Muscle layer of duodenum (tissue), 2 donors: ENCODE measurements around the gene GAMT.

Source experiments
- H3K27ac ChIP-seq: one replicate; pipeline ENCODE4 v1.7.0; 2013; ENCODE audit warnings: mild to moderate bottlenecking, low read length
- H3K27me3 ChIP-seq: one replicate; pipeline ENCODE4 v1.7.0; 2013; ENCODE audit warnings: low read depth, mild to moderate bottlenecking, control low read depth, low read length
- H3K36me3 ChIP-seq, 2 donors: one replicate each; pipeline ENCODE4 v1.7.0; 2013; ENCODE audit warnings: low read length in 2 of 2, control low read depth in 1 of 2, mild to moderate bottlenecking in 1 of 2; ENCODE audit not compliant: insufficient read depth in 2 of 2, control insufficient read depth in 1 of 2
- H3K4me1 ChIP-seq, 2 donors: one replicate each; pipeline ENCODE4 v1.7.0; 2013; ENCODE audit warnings: low read length in 2 of 2, mild to moderate bottlenecking in 2 of 2, control low read depth in 1 of 2, moderate library complexity in 1 of 2; ENCODE audit not compliant: insufficient read depth in 2 of 2, control insufficient read depth in 1 of 2
- H3K4me3 ChIP-seq, 2 donors: one replicate each; pipeline ENCODE4 v1.7.0; 2013; ENCODE audit warnings: low read length in 2 of 2, low read depth in 1 of 2, mild to moderate bottlenecking in 1 of 2
- H3K9me3 ChIP-seq, 2 donors: one replicate each; pipeline ENCODE4 v1.7.0; 2013; ENCODE audit warnings: low read length in 2 of 2, control low read depth in 1 of 2, mild to moderate bottlenecking in 1 of 2; ENCODE audit not compliant: control insufficient read depth in 1 of 2
- donor health status: healthy.

GAMT gene

DNA sequence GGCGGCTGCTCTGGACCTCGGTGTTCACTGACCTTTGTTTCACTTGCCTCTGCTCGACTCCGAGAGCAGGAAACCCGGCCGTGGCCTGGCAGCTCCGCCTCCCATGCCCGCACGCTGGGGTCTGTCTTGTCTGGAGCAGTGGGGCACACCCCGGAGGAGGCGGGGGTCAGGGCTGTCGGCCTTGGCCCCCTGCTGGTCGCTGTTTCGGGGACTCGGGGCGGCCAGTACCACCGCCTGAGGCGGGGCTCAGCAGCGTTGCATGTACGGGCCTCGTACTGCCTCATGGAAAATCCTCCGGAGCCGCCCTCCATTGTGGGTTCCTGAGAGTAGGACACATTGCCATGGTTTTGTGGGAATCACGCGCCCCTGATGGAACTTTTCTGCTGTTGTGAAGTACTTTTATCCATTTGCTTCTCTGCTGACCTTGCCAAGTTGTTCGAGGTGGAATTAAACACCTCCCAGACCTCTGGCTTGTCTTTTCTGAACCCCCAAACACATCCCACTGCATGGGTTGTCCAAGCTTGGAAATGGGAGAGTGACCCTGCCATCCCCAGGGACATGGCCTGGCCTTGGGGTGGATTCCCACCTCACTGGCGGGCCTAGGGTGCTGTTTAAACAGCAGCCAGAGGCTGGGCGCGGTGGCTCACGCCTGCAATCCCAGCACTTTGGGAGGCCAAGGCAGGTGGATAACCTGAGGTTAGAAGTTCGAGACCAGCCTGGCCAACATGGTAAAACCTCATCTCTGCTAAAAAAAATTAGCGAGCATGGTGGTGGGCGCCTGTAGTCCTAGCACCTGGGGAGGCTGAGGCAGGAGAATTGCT lies 23.2 kb downstream of the GAMT start:
- Histone ChIP-seq H3K4me3 (no peak overlapping the region), H3K4me1 (peaks cover 0 to 5% of the 10 kb centered on the region in 2 donors), H3K9me3 (no peaks in the 10 kb centered on the region), H3K36me3 (peaks cover 0 to 33% of the 10 kb centered on the region in 2 donors), H3K27me3 (no peaks in the 10 kb centered on the region), H3K27ac (no peak overlapping the region)

DNA sequence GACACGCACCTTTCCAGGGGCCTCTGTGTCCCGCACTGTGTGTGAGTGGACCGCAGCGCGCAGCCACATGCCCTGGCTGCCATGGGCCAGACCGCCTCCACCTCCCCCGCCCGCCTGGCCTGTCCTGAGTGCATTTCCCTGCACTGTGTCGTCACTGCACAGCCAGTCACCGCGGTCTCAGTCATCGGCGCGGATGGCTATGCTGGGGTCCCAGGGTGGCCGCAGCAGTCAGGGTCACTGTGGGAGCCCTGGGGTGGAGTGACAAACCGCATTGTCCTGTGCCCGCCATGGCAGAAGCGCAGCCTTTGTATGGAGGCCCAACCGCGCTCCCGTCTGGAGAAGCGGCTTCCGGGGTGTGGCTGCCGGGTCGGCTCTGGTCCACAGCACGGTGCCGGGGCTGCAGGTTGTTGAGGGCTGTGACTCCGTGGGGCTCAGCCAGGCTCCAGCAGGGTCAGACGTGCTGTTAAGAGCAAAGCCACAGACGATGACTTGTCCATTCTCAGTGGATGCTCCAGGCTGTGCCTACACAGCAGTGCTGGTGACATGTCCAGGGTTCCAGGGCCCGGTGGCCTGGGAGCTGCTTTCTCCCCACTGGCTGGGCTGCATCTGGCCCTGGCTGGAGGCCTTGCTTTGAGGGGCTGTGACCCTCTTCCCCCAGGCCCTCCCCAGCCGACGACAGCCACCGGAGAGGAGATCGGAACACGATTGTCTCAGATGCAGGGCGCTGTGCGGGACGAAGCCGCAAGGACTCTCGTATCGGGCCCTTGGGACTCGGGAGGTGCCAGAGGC lies 24.0 kb downstream of the GAMT start:
- Histone ChIP-seq H3K4me1 (peaks cover 0 to 10% of the 10 kb centered on the region in 2 donors), H3K9me3 (no peaks in the 10 kb centered on the region), H3K36me3 (peaks cover 0 to 36% of the 10 kb centered on the region in 2 donors), H3K27ac (no peak overlapping the region), H3K4me3 (no peak overlapping the region), H3K27me3 (no peaks in the 10 kb centered on the region)

DNA sequence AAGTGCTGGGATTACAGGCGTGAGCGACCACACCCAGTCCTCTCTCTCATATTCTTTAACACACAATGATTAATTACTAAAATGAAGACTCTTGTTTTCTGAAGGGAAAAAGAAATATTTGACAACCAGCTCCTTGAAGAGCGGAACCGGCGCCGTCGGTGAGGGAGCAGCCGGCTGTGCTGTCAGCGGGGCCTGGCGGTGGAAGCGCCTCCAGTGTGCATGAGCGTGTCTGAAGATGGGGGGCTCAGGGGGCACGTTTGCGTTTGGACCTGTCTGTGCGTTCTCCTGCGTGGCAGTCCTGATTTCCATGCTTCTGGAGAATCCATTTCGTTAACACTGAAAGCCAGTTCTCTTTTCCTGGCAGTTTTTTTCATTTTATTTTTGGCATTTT lies 24.9 kb downstream of the GAMT start:
- peaks cover 0 to 10% of the 10 kb centered on the region in 2 donors for H3K4me1 ChIP-seq
- H3K36me3 ChIP-seq: peaks cover under 1 to 37% of the 10 kb centered on the region in 2 donors
- no peaks in the 10 kb centered on the region for H3K27me3 ChIP-seq
- H3K27ac ChIP-seq: no peak overlapping the region
- H3K4me3 ChIP-seq: no peak overlapping the region
- no peaks in the 10 kb centered on the region for H3K9me3 ChIP-seq

DNA sequence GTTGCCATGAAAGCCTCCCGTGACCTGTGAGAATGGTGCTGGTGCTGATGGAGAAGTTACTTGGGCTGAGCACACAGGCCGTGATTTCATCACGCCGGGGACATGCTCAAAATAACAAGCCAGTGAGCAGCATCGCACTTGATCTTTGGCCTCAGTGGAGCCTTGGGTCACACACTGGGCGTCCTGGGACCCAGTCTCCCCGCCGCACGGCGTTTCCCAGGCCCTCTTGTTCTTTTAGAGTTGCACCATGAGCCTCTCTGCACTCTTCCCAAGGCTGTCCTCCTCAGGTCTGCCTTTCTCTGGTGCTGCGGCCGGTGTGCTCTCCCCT lies 27.1 kb downstream of the GAMT start:
- no peak overlapping the region for H3K4me3 ChIP-seq
- peaks cover 0 to 10% of the 10 kb centered on the region in 2 donors for H3K4me1 ChIP-seq
- no peak overlapping the region for H3K27ac ChIP-seq
- H3K27me3 ChIP-seq: no peaks in the 10 kb centered on the region
- no peaks in the 10 kb centered on the region for H3K9me3 ChIP-seq
- H3K36me3 ChIP-seq: peaks cover 10 to 59% of the 10 kb centered on the region in 2 donors

DNA sequence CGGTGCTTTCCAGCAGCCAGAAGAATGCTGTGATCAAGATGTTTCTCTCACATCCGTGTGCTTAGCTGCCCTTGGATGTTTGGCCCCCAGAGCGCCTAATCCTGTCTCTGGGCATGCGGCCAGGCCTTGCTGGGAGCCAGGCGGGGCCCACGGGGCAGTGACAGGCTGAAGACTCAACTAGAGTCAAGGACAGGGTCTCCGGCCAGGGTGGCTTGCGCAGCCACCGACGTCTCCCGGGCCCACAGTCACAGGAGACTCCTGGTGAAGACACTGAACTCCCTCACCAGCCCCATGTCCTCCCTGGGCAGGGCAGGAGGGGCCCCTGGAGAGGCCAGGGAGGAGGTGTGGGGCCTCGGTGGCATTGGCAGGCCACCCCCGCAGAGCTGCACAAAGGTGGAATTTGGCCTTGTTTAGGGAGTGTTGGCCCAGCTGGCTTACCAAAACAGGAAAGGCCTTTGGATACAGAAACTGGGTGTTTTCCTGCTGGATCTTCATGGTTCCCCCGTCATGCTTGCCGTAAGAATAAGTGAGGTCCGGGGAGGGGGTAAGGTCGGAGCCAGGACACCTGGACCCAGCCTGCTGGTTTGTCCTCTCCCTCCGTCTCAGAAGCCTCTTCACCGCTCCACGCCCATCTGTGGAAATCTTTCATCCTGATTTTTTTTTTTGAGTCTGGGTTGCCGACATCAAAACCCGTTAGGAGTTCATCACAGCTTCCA lies 27.6 kb downstream of the GAMT start:
- peaks cover 10 to 61% of the 10 kb centered on the region in 2 donors for H3K36me3 ChIP-seq
- H3K4me1 ChIP-seq: peaks cover 0 to 10% of the 10 kb centered on the region in 2 donors
- H3K27me3 ChIP-seq: no peaks in the 10 kb centered on the region
- H3K4me3 ChIP-seq: no peak overlapping the region
- H3K27ac ChIP-seq: peak overlapping the region; percentile 8
- no peaks in the 10 kb centered on the region for H3K9me3 ChIP-seq

DNA sequence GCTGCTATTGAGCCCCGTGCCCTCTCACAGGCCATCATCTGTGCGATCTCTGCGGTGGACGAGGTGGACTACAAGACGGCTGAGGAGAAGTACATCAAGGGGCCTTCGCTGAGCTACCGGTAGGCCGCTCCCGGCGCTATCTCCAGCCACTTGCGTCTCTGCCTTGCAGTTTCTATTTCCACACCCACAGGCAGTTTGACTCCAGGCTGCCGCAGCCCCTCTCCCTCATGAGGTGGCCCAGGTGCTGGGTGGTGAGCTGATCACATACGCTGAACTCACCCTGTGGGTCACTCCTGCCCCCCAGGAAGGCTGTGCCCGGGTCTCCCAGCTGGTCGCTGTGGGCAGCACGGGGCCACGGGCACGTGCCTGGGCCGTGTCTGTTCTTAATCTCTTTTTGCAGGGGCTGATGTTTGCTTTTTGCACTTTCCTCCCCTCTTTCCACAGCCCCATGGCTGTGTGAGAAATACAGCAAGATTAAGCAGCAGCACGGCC lies 28.3 kb downstream of the GAMT start:
- no peaks in the 10 kb centered on the region for H3K9me3 ChIP-seq
- H3K4me3 ChIP-seq: no peak overlapping the region
- H3K36me3 ChIP-seq: peaks cover 10 to 65% of the 10 kb centered on the region in 2 donors
- H3K4me1 ChIP-seq: peaks cover 0 to 10% of the 10 kb centered on the region in 2 donors
- H3K27me3 ChIP-seq: no peaks in the 10 kb centered on the region
- H3K27ac ChIP-seq: peak overlapping the region; percentile 8

DNA sequence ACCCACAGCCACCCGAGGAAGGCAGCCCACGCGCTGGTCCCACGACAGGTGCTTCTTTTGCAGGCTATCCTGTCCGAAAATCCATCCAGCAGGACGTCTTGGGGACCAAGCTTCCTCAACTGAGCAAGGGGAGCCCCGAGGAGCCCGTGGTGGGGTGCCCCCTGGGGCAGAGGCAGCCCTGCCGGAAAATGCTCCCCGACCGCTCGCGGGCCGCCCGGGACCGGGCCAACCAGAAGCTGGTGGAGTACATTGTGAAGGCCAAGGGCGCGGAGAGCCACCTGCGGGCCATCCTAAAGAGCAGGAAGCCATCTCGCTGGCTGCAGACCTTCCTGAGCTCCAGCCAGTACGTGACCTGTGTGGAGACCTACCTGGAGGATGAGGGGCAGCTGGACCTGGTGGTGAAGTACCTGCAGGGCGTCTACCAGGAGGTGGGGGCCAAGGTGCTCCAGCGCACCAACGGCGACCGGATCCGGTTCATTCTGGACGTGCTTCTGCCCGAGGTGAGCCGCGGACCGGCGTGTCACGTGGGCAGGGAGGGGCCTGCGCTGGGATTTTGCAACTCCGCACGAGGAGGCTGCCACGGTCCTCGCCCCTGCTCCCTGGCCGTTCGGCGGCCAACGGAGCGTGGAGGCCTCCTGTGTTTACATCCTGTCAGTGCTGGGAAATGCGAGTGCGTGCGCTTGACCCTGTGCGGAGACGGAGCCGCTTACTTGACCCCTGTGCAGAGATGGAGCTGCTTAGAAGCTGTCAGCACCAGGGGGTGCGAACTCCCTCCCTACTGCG lies 30.6 kb downstream of the GAMT start:
- Histone ChIP-seq H3K27me3 (no peaks in the 10 kb centered on the region), H3K9me3 (no peaks in the 10 kb centered on the region), H3K27ac (no peak overlapping the region), H3K4me3 (no peak overlapping the region), H3K4me1 (peaks cover 0 to 10% of the 10 kb centered on the region in 2 donors), H3K36me3 (peaks cover 15 to 68% of the 10 kb centered on the region in 2 donors)

DNA sequence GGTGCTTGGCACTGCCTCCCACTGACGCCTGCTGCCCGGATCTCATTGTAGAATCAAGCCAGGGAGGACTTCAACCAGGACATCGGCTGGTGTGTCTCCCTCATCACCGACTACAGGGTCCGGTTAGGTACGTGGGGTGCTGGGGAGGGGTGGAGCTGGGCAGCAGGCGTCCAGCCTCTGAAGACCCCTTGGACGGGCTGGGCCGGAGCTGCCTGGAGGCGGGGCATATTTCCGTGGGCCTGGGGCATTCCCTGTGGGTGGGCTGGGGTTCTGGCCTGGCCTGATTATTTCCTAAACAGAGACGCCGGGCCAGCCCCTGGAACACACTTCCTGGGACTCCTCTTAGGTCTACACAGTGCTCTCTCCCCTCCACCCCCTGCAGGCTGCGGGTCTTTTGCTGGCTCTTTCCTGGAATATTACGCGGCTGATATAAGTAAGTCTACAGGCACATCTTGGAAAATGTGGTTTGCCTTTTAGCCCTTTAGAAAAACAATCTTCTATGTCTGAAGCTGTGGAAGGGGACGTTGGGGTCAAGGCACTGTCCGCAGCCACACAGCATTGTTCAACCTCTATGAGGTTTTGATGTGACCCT lies 32.0 kb downstream of the GAMT start:
- Histone ChIP-seq H3K4me3 (no peak overlapping the region), H3K27ac (no peak overlapping the region), H3K9me3 (no peaks in the 10 kb centered on the region), H3K36me3 (peaks cover 15 to 70% of the 10 kb centered on the region in 2 donors), H3K27me3 (no peaks in the 10 kb centered on the region), H3K4me1 (peaks cover 0 to 10% of the 10 kb centered on the region in 2 donors)

DNA sequence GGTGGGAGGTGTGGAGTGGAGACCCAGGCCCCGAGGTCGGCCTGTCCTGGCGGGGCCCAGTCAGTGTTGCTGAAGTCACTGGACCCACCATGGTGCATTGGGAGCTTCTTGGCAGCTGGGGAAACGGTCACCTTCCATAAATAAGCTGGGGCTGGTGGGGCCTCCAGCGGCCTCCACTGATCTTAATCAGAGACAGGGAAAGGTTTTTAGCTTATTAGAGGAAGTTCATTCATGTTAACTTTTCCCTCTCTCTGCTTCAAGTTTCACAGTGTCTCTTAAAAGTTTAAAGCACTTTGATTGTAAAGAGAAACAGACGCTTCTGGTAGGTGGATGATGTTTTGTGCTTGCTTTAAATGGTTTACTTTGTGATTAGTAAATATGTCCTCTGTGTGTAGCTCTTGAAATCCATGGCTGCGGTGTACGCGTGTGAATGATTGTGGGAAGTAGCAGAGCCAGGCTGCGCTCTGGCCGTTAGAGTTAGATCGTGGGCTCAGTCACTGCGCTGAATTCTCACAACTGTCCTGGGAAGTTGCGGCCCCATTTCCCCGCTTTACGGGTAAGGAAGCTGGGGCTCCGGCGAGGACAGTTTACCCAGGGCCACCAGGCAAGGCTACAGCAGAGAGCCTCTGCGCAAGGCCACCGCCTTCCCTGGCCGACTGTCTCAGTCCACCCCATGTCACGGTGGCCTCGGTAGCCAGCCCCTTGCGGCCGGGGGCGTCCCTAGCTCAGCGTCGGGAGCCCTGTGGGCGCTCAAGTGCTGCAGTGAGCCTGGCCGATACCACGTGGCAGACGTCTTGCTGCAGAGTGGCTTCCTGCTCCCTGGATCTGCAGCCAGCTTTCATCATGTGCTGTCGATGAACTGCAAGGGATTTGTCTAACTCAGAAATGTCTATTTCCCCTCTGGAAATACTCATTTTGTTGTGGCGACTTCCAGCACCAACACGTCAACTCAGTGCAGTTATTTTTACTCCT lies 34.2 kb downstream of the GAMT start:
- Histone ChIP-seq H3K27ac (no peak overlapping the region), H3K36me3 (peaks cover 17 to 73% of the 10 kb centered on the region in 2 donors), H3K27me3 (no peaks in the 10 kb centered on the region), H3K4me1 (peaks cover 0 to 6% of the 10 kb centered on the region in 2 donors), H3K9me3 (no peaks in the 10 kb centered on the region), H3K4me3 (no peak overlapping the region)
